Brain microvascular endothelial cell (primary cell): ENCODE measurements around the gene LRCH4.

Experiments
- DNase-seq: peaks from one replicate; pipeline ENCODE4 v3.0.0-alpha.2; 2020
- H3K27ac ChIP-seq: fragments of 250-450 bp; sonication (Bioruptor Pico); 2 replicates; pipeline ENCODE4 v1.5.1; 2020; ENCODE audit warnings: mild to moderate bottlenecking, moderate library complexity
- H3K27me3 ChIP-seq: fragments of 250-450 bp; sonication (Bioruptor Pico); replicated peaks from 2 replicates; pipeline ENCODE4 v1.5.1; 2020; ENCODE audit warnings: mild to moderate bottlenecking
- H3K36me3 ChIP-seq: fragments of 250-450 bp; sonication (Bioruptor Pico); replicated peaks from 2 replicates; pipeline ENCODE4 v1.5.1; 2020; ENCODE audit warnings: mild to moderate bottlenecking
- H3K4me3 ChIP-seq: 2 replicates; pipeline ENCODE4 v1.5.1; 2011; ENCODE audit warnings: low read depth, mild to moderate bottlenecking, control low read depth, low read length, moderate library complexity
- in situ Hi-C: cut with HindIII; loops from 2 replicates; pipeline ENCODE4 v1.10.0; 2017; ENCODE audit warnings: low sequenced_read_pairs, low pct_ligation_motif_present
- TF ChIP-seq, protein P1 (sequence below): IDR thresholded peaks from 2 replicates; pipeline ENCODE4 v1.5.1; 2011; ENCODE audit warnings: low read depth, mild to moderate bottlenecking, moderate library complexity, low read length, control low read depth, inconsistent platforms; ENCODE audit errors: missing control alignments

LRCH4 gene

DNA sequence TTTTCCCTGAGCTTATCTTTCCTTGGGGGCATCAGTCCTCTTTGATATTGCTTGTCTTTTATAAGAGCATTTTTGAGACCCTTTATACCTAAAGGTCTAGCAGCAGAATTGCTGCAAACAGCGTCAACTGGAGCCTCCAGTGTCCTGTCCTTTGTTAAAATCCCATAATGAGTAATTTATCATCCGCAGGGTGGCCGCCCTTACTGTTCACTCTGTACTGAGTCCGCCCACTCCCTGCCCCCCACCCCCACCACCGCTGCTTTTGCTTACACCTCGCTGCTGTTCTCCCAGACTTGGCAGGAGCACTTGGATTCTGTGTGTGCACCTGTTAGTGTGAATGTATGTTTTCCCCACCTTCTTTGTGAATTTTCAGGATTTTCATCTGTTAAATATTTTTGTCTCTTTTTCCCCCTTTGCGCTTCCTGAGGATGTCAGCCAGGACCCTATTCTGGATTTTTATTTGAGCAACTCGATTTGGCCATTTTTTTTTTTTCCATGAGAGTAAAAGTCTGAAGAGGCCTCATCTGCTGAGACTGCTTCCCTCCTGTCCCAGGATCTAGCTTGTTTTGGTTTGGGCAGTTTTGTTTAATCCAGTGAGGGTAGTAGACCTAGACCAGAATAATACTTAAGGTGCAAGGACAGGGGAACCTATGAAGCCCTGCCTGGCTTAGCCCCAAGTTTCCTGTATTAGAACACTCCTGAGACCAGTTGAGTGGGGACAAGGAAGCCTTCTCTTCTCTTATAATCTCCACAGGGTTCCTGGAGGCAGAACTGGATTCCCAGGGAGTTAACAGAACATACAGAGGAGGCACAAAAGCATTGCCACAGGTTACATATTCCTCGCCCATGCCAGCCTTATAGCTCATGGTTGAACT is 38.8 kb downstream of the LRCH4 start:
- in situ Hi-C loops: no loop called here
- no peak overlapping the region for H3K4me3 ChIP-seq
- peaks cover 3% of the 10 kb centered on the region for H3K36me3 ChIP-seq
- peak overlapping the region; percentile 83 for H3K27ac ChIP-seq
- no peaks in the 10 kb centered on the region for H3K27me3 ChIP-seq
- no peak for DNase-seq
- TF ChIP-seq, protein P1, sequence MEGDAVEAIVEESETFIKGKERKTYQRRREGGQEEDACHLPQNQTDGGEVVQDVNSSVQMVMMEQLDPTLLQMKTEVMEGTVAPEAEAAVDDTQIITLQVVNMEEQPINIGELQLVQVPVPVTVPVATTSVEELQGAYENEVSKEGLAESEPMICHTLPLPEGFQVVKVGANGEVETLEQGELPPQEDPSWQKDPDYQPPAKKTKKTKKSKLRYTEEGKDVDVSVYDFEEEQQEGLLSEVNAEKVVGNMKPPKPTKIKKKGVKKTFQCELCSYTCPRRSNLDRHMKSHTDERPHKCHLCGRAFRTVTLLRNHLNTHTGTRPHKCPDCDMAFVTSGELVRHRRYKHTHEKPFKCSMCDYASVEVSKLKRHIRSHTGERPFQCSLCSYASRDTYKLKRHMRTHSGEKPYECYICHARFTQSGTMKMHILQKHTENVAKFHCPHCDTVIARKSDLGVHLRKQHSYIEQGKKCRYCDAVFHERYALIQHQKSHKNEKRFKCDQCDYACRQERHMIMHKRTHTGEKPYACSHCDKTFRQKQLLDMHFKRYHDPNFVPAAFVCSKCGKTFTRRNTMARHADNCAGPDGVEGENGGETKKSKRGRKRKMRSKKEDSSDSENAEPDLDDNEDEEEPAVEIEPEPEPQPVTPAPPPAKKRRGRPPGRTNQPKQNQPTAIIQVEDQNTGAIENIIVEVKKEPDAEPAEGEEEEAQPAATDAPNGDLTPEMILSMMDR: no peak

DNA sequence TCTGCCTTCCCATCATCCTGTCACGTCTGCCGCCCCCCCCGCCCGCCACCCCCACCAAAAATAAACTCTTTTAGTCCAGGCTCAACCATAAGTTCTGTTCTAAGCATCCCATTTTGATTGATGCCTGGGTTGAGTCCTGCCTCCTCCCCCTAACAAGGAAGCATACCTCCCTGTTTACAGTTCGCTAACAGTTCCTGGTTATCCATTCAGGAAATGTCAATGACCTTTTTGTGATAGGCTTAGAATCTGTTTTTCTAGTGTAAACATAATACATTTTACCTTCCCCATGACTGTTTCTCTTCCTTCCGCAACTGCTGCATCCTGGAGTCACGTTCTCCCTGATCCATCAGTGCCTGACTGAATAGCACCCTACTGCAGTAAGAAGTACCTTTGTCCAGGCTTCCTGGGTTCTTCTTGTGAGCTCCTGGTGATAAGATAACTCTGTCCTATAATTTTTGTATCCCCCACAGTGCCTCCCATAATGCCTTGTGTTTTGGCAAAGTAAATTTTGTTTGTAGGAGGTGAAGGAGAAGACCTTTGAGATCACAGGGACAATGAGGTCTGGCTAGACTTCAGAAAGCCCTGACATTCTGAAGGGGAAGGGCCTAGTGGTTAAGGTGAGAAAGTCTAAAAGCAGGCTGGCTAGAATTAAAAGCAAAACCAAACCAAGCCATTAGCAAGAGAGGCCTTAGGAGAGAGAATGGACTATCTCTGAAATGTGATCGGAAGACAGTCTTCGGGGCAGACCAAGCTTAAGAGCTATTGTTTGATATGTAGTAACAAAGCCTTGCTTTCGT is 39.6 kb downstream of the LRCH4 start:
- no peak for DNase-seq
- Histone ChIP-seq H3K27me3 (no peaks in the 10 kb centered on the region), H3K27ac (peak overlapping the region; percentile 83), H3K36me3 (peaks cover 3% of the 10 kb centered on the region), H3K4me3 (no peak overlapping the region)
- TF ChIP-seq, protein P1: no peak
- in situ Hi-C loops: no loop called here

DNA sequence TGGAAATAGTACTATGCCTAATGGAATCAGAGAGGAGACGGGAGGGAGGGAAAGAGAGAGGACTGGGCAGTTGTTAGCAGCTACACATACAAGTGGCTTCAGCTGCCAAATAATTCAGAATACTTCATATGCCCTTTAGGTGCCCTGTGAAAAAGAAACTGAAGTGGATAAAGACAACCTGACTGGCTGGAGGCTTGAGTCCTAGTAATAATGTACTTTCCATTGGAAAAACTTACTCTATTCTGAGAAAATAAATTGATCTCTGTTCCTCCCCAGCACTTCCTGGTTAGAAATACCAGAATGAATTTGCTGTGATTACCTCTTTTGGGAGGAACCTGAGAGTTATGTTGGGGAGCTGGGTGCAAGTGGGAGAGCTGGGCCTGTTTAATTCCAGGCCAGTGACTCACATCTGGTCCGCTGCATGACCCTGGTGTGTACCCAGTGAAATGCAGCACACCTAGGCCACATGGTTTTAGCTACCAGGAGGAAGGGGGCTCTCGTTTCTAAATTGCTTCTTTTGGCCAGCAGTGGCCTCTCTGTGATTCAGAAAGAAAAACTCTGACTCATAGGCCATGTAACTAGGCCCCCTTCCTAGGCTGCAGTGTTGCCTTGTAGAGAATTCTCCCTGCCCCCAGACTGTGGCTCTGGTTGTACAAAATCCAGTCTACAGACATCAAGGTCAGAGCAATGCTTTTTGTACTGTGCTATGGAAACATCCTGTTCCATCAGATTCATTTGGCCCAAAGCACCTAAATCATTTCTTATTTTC is 40.4 kb downstream of the LRCH4 start:
- DNase-seq: peak; percentile 88
- H3K27me3 ChIP-seq: no peaks in the 10 kb centered on the region
- in situ Hi-C loops: no loop called here
- peaks cover 3% of the 10 kb centered on the region for H3K36me3 ChIP-seq
- no peak overlapping the region for H3K4me3 ChIP-seq
- TF ChIP-seq, protein P1: peak; percentile 43
- H3K27ac ChIP-seq: peak overlapping the region; percentile 83

DNA sequence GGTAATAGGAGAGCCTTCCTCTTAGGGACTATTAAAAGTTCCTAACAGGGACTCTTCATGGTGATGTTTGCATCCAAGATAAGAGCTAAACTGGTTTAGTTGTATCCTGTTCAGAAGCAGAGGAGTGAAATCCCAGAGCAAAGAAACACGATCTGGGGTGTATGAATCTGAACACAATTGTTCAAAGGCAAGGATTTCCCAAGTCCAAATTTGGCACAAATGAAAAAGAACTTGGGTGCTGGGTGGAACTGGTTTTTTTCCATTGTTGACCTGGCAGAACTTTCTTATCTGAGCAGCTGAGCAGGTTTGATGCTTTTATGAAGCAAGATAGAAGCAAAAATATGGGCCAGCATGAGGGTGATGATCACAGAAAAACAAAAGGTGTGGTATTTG is 41.0 kb downstream of the LRCH4 start:
- Histone ChIP-seq H3K27me3 (no peaks in the 10 kb centered on the region), H3K4me3 (no peak overlapping the region), H3K27ac (peak overlapping the region; percentile 83), H3K36me3 (no peaks in the 10 kb centered on the region)
- no peak for DNase-seq
- TF ChIP-seq, protein P1: no peak
- in situ Hi-C loops: no loop called here

DNA sequence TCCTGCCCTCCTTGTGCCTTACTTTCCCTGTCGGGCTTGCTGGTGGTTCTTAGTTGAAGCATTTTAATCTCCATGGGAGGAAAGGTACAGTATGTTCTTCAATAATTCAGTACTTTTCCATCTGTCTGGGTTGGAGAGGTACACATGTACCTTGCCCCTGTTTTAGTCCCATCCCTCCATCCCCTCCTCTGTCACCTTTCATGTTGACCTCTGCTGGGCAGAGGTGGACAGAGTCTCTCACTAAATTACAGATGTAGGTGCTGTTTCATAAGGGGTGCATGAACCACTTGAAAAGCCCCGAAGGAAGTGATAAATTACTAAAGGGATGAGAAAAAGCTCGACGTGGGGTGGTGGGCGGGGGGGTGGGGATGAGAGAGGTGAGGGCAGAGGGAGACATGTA is 41.5 kb downstream of the LRCH4 start:
- H3K27ac ChIP-seq: no peak overlapping the region
- TF ChIP-seq, protein P1: no peak
- no peak for DNase-seq
- H3K27me3 ChIP-seq: no peaks in the 10 kb centered on the region
- H3K4me3 ChIP-seq: no peak overlapping the region
- in situ Hi-C loops: no loop called here
- H3K36me3 ChIP-seq: no peaks in the 10 kb centered on the region
